ENCODE measurements around the gene ATR.

GRCh38 chr3:142460689-142461088 lies 117.8 kb downstream of the ATR start:
- TF ChIP-seq, protein P1, sequence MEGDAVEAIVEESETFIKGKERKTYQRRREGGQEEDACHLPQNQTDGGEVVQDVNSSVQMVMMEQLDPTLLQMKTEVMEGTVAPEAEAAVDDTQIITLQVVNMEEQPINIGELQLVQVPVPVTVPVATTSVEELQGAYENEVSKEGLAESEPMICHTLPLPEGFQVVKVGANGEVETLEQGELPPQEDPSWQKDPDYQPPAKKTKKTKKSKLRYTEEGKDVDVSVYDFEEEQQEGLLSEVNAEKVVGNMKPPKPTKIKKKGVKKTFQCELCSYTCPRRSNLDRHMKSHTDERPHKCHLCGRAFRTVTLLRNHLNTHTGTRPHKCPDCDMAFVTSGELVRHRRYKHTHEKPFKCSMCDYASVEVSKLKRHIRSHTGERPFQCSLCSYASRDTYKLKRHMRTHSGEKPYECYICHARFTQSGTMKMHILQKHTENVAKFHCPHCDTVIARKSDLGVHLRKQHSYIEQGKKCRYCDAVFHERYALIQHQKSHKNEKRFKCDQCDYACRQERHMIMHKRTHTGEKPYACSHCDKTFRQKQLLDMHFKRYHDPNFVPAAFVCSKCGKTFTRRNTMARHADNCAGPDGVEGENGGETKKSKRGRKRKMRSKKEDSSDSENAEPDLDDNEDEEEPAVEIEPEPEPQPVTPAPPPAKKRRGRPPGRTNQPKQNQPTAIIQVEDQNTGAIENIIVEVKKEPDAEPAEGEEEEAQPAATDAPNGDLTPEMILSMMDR (IDR thresholded peaks at IDR 0.05) = no peak
- no peak for TF ChIP-seq POLR2A (IDR thresholded peaks at IDR 0.05)

Measured in body of pancreas (tissue), 4 donors.